ENCODE results near the gene NFX1. TPM values are rescaled to one million over a fixed set of nuclear protein-coding genes. Genes with fewer than 3 reads are reported as not detected.

The NFX1 gene
- total RNA-seq, 4 donors from 2014 or later, result 17.7 to 61.6 (median 50.2) TPM

GRCh38 chr9:33249087-33249658 is 41.1 kb upstream of the NFX1 start:
- 78 to 100% methylated on average over 1 to 6 of the region's 6 CpGs for WGBS, 2 donors (ENCODE audit: low coverage in 1 of 2)
- no peak overlapping the region for H3K4me3 ChIP-seq
- in situ Hi-C loops (cut with MboI; ENCODE audit: low pct_ligation_motif_present in 1 of 4, low pct_unique_long_range_greater_than_20kb in 1 of 4, low sequenced_read_pairs in 3 of 4), result no loop called here
- no peak for DNase-seq
- TF ChIP-seq POLR2A (IDR thresholded peaks at IDR 0.05) (no peak), CTCF (IDR thresholded peaks at IDR 0.05) (no peak), EP300 (IDR thresholded peaks at IDR 0.05; ENCODE audit: low read depth) (no peak), POLR2AphosphoS5 (IDR thresholded peaks at IDR 0.05) (no peak)
- intact Hi-C loops (cut with DNase I; ENCODE audit: low total_unique reads), result no loop called here
- H3K36me3 ChIP-seq, result peaks cover 0 to 17% (median 7%) of the 10 kb centered on the region in 4 donors
- H3K27ac ChIP-seq, result no peak overlapping the region
- H3K9me3 ChIP-seq, result no peaks in the 10 kb centered on the region
- no peaks in the 10 kb centered on the region for H3K27me3 ChIP-seq
- H3K4me1 ChIP-seq, result no peaks in the 10 kb centered on the region

DNA sequence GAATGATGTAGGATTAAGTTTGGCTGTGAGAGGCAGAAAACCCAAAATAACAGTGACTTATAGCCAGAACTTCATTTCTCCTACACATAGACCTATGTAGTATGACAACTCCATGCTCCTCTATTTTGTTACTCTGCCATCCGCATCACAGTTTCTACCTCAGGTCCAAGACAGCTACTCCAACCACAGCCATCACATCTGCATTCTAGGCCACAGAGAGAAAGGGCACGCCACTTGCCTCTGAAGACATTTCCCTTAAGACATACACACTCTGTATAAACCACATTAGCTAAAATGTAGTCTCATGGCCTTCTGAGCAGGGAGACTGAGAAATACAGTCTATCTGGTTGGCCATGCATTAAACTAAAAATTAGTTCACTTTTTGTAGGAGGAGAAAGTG is 40.3 kb upstream of the NFX1 start:
- WGBS, 2 donors (ENCODE audit: low coverage in 1 of 2), result 84 to 100% methylated on average over 2 of the region's 2 CpGs
- no peaks in the 10 kb centered on the region for H3K9me3 ChIP-seq
- TF ChIP-seq EP300 (IDR thresholded peaks at IDR 0.05; ENCODE audit: low read depth) (no peak), CTCF (IDR thresholded peaks at IDR 0.05) (no peak), POLR2AphosphoS5 (IDR thresholded peaks at IDR 0.05) (no peak), POLR2A (IDR thresholded peaks at IDR 0.05) (no peak)
- intact Hi-C loops (cut with DNase I; ENCODE audit: low total_unique reads) (no loop called here), in situ Hi-C loops (cut with MboI; ENCODE audit: low pct_ligation_motif_present in 1 of 4, low pct_unique_long_range_greater_than_20kb in 1 of 4, low sequenced_read_pairs in 3 of 4) (no loop called here)
- H3K27ac ChIP-seq, result no peak overlapping the region
- H3K36me3 ChIP-seq, result peaks cover 0 to 25% (median 14%) of the 10 kb centered on the region in 4 donors
- DNase-seq, result no peak
- H3K4me1 ChIP-seq, result no peaks in the 10 kb centered on the region
- H3K27me3 ChIP-seq, result no peaks in the 10 kb centered on the region
- H3K4me3 ChIP-seq, result no peak overlapping the region

DNA sequence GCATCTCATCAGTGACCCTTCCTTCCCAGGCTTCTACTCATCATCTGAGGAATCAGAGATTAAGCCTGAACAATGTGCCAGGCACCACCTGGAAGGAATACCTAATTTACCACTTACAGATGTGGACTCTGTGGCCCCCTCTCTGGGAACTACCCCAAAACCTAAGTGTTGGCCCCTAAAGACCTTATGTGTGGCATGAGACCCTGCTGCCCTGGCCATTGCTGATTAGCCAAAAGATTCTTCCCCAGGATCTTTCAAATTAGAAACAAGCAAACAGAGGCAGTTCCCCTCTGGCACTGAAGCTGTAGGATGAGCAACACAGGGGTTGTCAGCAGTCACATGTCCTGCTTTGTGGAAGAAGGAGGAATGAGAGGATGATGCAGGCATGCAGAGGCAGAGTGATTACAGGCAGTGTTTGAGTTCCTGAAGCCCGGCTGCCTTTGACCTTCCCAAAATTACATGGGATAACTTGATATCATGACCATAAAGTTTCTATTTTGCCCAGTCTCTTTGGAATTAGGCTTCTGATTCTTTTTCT is 39.8 kb upstream of the NFX1 start:
- 82% methylated on average over 1 of the region's 1 CpG; no CpG with 5 or more reads in 1 of the 2 donors for WGBS, 2 donors (ENCODE audit: low coverage in 1 of 2)
- intact Hi-C loops (cut with DNase I; ENCODE audit: low total_unique reads), result no loop called here
- no peaks in the 10 kb centered on the region for H3K4me1 ChIP-seq
- DNase-seq, result no peak
- TF ChIP-seq POLR2AphosphoS5 (IDR thresholded peaks at IDR 0.05) (no peak), EP300 (IDR thresholded peaks at IDR 0.05; ENCODE audit: low read depth) (no peak), POLR2A (IDR thresholded peaks at IDR 0.05) (peak; percentile 13)
- H3K4me3 ChIP-seq, result no peak overlapping the region
- no peaks in the 10 kb centered on the region for H3K27me3 ChIP-seq
- in situ Hi-C loops (cut with MboI; ENCODE audit: low pct_ligation_motif_present in 1 of 4, low pct_unique_long_range_greater_than_20kb in 1 of 4, low sequenced_read_pairs in 3 of 4), result no loop called here
- peaks cover 0 to 30% (median 17%) of the 10 kb centered on the region in 4 donors for H3K36me3 ChIP-seq
- H3K9me3 ChIP-seq, result no peaks in the 10 kb centered on the region
- H3K27ac ChIP-seq, result no peak overlapping the region

- TF ChIP-seq POLR2AphosphoS5 (IDR thresholded peaks at IDR 0.05) (no peak), CTCF (IDR thresholded peaks at IDR 0.05) (no peak), POLR2A (IDR thresholded peaks at IDR 0.05) (no peak), EP300 (IDR thresholded peaks at IDR 0.05; ENCODE audit: low read depth) (no peak)
- DNase-seq, result no peak
- intact Hi-C loops (cut with DNase I; ENCODE audit: low total_unique reads) (no loop called here), in situ Hi-C loops (cut with MboI; ENCODE audit: low pct_ligation_motif_present in 1 of 4, low pct_unique_long_range_greater_than_20kb in 1 of 4, low sequenced_read_pairs in 3 of 4) (no loop called here)
- 94 to 100% methylated on average over 3 to 4 of the region's 4 CpGs for WGBS, 2 donors (ENCODE audit: low coverage in 1 of 2)
- Histone ChIP-seq H3K9me3 (no peaks in the 10 kb centered on the region), H3K27me3 (no peaks in the 10 kb centered on the region), H3K4me1 (no peaks in the 10 kb centered on the region), H3K4me3 (no peak overlapping the region), H3K36me3 (peaks cover 0 to 63% (median 31%) of the 10 kb centered on the region in 4 donors), H3K27ac (no peak overlapping the region)
Observed at GRCh38 chr9:33254211-33254610, 36.1 kb upstream of the NFX1 start.

Measured in transverse colon (tissue), 4 donors.